Measurements from ENCODE around the gene SNAP25.

SNAP25 gene

DNA sequence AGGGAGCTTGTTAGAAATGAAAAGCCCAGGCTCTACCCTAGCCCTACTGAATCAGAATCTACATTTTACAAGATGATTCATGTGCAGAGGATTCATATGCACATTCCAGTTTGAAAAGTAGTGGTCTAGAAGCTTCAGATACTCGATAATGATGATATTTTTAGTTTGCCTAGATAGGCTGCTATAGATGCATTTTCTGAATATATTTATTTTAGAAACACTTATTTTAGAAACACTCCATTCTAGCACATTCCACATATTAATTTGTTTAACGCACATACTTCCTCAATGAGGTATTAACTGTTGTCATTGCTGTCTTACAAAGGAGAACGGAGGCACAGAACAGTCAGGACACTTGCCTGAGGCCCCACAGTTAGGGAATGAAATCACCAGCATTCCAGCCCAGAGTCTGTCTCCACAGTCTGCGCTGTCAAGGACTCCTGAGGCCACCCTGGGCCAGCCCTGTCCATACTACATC lies 64.4 kb downstream of the SNAP25 start:
- 80 to 88% methylated on average over 1 to 2 of the region's 4 CpGs for WGBS, 2 experiments (ENCODE audit: insufficient coverage in 2 of 2)
- H3K4me1 ChIP-seq (ENCODE audit: control insufficient read depth, insufficient read depth, low read length, poor library complexity, severe bottlenecking): peaks cover 8% of the 10 kb centered on the region
- no peaks in the 10 kb centered on the region for H3K9me3 ChIP-seq (ENCODE audit: control insufficient read depth, low read length)
- H3K27ac ChIP-seq (ENCODE audit: low read depth, low read length, severe bottlenecking): no peak overlapping the region
- H3K4me3 ChIP-seq (ENCODE audit: extremely low read depth, insufficient read depth, low read length, poor library complexity, severe bottlenecking): no peak overlapping the region
- H3K36me3 ChIP-seq (ENCODE audit: control insufficient read depth, insufficient read depth, low read length): no peaks in the 10 kb centered on the region

DNA sequence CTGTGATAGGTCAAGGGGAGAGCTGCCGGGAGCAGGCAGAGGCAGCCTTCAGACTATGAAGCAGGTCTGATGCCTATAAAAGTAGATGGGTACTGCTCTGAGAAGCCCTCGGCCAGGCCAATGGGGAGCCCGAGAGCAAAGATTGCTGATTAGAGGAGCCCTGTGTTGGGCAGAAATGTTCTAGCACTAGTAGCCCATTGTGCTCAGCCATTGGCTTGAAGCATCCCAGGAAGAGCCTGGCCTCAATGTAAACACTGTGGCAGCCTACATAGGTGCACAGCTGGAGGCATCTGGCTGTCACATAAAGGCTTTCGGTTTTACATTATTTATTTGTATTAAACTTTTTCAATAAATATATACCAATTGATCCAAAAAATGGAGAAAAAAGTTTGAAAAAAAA lies 67.7 kb downstream of the SNAP25 start:
- Histone ChIP-seq H3K4me3 (ENCODE audit: extremely low read depth, insufficient read depth, low read length, poor library complexity, severe bottlenecking) (no peak overlapping the region), H3K27ac (ENCODE audit: low read depth, low read length, severe bottlenecking) (no peak overlapping the region), H3K4me1 (ENCODE audit: control insufficient read depth, insufficient read depth, low read length, poor library complexity, severe bottlenecking) (peaks cover 8% of the 10 kb centered on the region), H3K36me3 (ENCODE audit: control insufficient read depth, insufficient read depth, low read length) (no peaks in the 10 kb centered on the region), H3K9me3 (ENCODE audit: control insufficient read depth, low read length) (no peaks in the 10 kb centered on the region)
- WGBS, 2 experiments (ENCODE audit: insufficient coverage in 2 of 2): 73 to 83% methylated on average over 3 of the region's 4 CpGs

- Histone ChIP-seq H3K27ac (ENCODE audit: low read depth, low read length, severe bottlenecking) (no peak overlapping the region), H3K9me3 (ENCODE audit: control insufficient read depth, low read length) (no peaks in the 10 kb centered on the region), H3K4me1 (ENCODE audit: control insufficient read depth, insufficient read depth, low read length, poor library complexity, severe bottlenecking) (no peaks in the 10 kb centered on the region), H3K4me3 (ENCODE audit: extremely low read depth, insufficient read depth, low read length, poor library complexity, severe bottlenecking) (no peak overlapping the region), H3K36me3 (ENCODE audit: control insufficient read depth, insufficient read depth, low read length) (no peaks in the 10 kb centered on the region)
- 100% methylated on average over 1 of the region's 5 CpGs for WGBS, 2 experiments (ENCODE audit: insufficient coverage in 2 of 2)
These were observed 69.8 kb downstream of the SNAP25 start for GRCh38 chr20:10288421-10288820.

GRCh38 chr20:10288954-10289646 lies 70.5 kb downstream of the SNAP25 start:
- no peaks in the 10 kb centered on the region for H3K4me1 ChIP-seq (ENCODE audit: control insufficient read depth, insufficient read depth, low read length, poor library complexity, severe bottlenecking)
- no peak overlapping the region for H3K4me3 ChIP-seq (ENCODE audit: extremely low read depth, insufficient read depth, low read length, poor library complexity, severe bottlenecking)
- no peaks in the 10 kb centered on the region for H3K9me3 ChIP-seq (ENCODE audit: control insufficient read depth, low read length)
- H3K36me3 ChIP-seq (ENCODE audit: control insufficient read depth, insufficient read depth, low read length): no peaks in the 10 kb centered on the region
- WGBS, 2 experiments (ENCODE audit: insufficient coverage in 2 of 2): 86 to 91% methylated on average over 3 to 4 of the region's 5 CpGs
- no peak overlapping the region for H3K27ac ChIP-seq (ENCODE audit: low read depth, low read length, severe bottlenecking)

- Histone ChIP-seq H3K4me1 (ENCODE audit: control insufficient read depth, insufficient read depth, low read length, poor library complexity, severe bottlenecking) (no peaks in the 10 kb centered on the region), H3K27ac (ENCODE audit: low read depth, low read length, severe bottlenecking) (no peak overlapping the region), H3K4me3 (ENCODE audit: extremely low read depth, insufficient read depth, low read length, poor library complexity, severe bottlenecking) (no peak overlapping the region), H3K36me3 (ENCODE audit: control insufficient read depth, insufficient read depth, low read length) (no peaks in the 10 kb centered on the region), H3K9me3 (ENCODE audit: control insufficient read depth, low read length) (no peaks in the 10 kb centered on the region)
- 100% methylated on average over 2 of the region's 2 CpGs; no CpG with 5 or more reads in 1 of the 2 experiments for WGBS, 2 experiments (ENCODE audit: insufficient coverage in 2 of 2)
These were observed 73.1 kb downstream of the SNAP25 start for GRCh38 chr20:10291568-10292248.

DNA sequence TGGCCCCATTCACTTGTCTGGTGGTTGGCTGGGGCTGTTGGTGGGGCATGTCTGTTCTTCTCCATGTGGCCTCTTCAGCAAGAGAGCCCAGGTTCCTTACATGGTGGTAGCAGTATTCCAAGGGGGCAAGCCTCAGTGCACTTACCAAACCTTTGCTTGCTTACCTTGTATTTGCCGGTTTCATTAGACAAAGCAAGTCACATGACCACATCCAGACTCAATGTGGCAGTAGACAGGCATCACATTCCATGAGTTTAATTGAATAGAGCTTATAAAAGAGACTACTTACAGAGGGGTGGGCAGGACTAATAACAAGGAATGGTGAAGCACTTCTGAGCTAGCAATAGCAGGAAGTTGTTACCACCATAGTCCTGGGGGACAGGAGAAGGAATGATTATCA lies 78.6 kb downstream of the SNAP25 start:
- Histone ChIP-seq H3K36me3 (ENCODE audit: control insufficient read depth, insufficient read depth, low read length) (no peaks in the 10 kb centered on the region), H3K9me3 (ENCODE audit: control insufficient read depth, low read length) (no peaks in the 10 kb centered on the region), H3K4me1 (ENCODE audit: control insufficient read depth, insufficient read depth, low read length, poor library complexity, severe bottlenecking) (no peaks in the 10 kb centered on the region), H3K27ac (ENCODE audit: low read depth, low read length, severe bottlenecking) (no peak overlapping the region), H3K4me3 (ENCODE audit: extremely low read depth, insufficient read depth, low read length, poor library complexity, severe bottlenecking) (no peak overlapping the region)
- 88% methylated on average over 1 of the region's 1 CpG; no CpG with 5 or more reads in 1 of the 2 experiments for WGBS, 2 experiments (ENCODE audit: insufficient coverage in 2 of 2)

GRCh38 chr20:10297684-10298240 lies 79.1 kb downstream of the SNAP25 start:
- Histone ChIP-seq H3K4me1 (ENCODE audit: control insufficient read depth, insufficient read depth, low read length, poor library complexity, severe bottlenecking) (no peaks in the 10 kb centered on the region), H3K27ac (ENCODE audit: low read depth, low read length, severe bottlenecking) (no peak overlapping the region), H3K4me3 (ENCODE audit: extremely low read depth, insufficient read depth, low read length, poor library complexity, severe bottlenecking) (no peak overlapping the region), H3K9me3 (ENCODE audit: control insufficient read depth, low read length) (no peaks in the 10 kb centered on the region), H3K36me3 (ENCODE audit: control insufficient read depth, insufficient read depth, low read length) (no peaks in the 10 kb centered on the region)
- no CpG with 5 or more reads among the region's 1 CpG for WGBS, 2 experiments (ENCODE audit: insufficient coverage in 2 of 2)

GRCh38 chr20:10300582-10301446 lies 82.2 kb downstream of the SNAP25 start:
- no peak overlapping the region for H3K27ac ChIP-seq (ENCODE audit: low read depth, low read length, severe bottlenecking)
- H3K9me3 ChIP-seq (ENCODE audit: control insufficient read depth, low read length): no peaks in the 10 kb centered on the region
- H3K4me3 ChIP-seq (ENCODE audit: extremely low read depth, insufficient read depth, low read length, poor library complexity, severe bottlenecking): no peak overlapping the region
- 68 to 78% methylated on average over 2 to 3 of the region's 5 CpGs for WGBS, 2 experiments (ENCODE audit: insufficient coverage in 2 of 2)
- peaks cover under 1% of the 10 kb centered on the region for H3K4me1 ChIP-seq (ENCODE audit: control insufficient read depth, insufficient read depth, low read length, poor library complexity, severe bottlenecking)
- H3K36me3 ChIP-seq (ENCODE audit: control insufficient read depth, insufficient read depth, low read length): no peaks in the 10 kb centered on the region

GRCh38 chr20:10303852-10304251 lies 85.2 kb downstream of the SNAP25 start:
- no CpG with 5 or more reads among the region's 3 CpGs for WGBS, 2 experiments (ENCODE audit: insufficient coverage in 2 of 2)
- Histone ChIP-seq H3K9me3 (ENCODE audit: control insufficient read depth, low read length) (no peaks in the 10 kb centered on the region), H3K4me3 (ENCODE audit: extremely low read depth, insufficient read depth, low read length, poor library complexity, severe bottlenecking) (no peak overlapping the region), H3K4me1 (ENCODE audit: control insufficient read depth, insufficient read depth, low read length, poor library complexity, severe bottlenecking) (peaks cover 13% of the 10 kb centered on the region), H3K36me3 (ENCODE audit: control insufficient read depth, insufficient read depth, low read length) (no peaks in the 10 kb centered on the region), H3K27ac (ENCODE audit: low read depth, low read length, severe bottlenecking) (no peak overlapping the region)

- H3K4me3 ChIP-seq (ENCODE audit: extremely low read depth, insufficient read depth, low read length, poor library complexity, severe bottlenecking): no peak overlapping the region
- H3K9me3 ChIP-seq (ENCODE audit: control insufficient read depth, low read length): no peaks in the 10 kb centered on the region
- H3K36me3 ChIP-seq (ENCODE audit: control insufficient read depth, insufficient read depth, low read length): no peaks in the 10 kb centered on the region
- no peak overlapping the region for H3K27ac ChIP-seq (ENCODE audit: low read depth, low read length, severe bottlenecking)
- peaks cover 20% of the 10 kb centered on the region for H3K4me1 ChIP-seq (ENCODE audit: control insufficient read depth, insufficient read depth, low read length, poor library complexity, severe bottlenecking)
- WGBS, 2 experiments (ENCODE audit: insufficient coverage in 2 of 2): no CpG with 5 or more reads among the region's 3 CpGs
These were observed 85.9 kb downstream of the SNAP25 start for GRCh38 chr20:10304471-10305046.
